ENCODE results near the gene PRRT1.
"Not testable (repeated sequence)": the region's sequence is repeated elsewhere in the genome, so short reads cannot be mapped to it uniquely, and the experiment has no call there.

Gene PRRT1

GRCh38 chr6:32151863-32152768 is at the start of gene PRRT1:
PRRT1 (minus strand) TSS chr6:32151939; CDS start chr6:32151827, 112 bp downstream.
- DNase-seq = no peak

- DNase-seq = no peak
Measured at GRCh38 chr6:32200711-32201475, 49.2 kb upstream of the PRRT1 start.

DNA sequence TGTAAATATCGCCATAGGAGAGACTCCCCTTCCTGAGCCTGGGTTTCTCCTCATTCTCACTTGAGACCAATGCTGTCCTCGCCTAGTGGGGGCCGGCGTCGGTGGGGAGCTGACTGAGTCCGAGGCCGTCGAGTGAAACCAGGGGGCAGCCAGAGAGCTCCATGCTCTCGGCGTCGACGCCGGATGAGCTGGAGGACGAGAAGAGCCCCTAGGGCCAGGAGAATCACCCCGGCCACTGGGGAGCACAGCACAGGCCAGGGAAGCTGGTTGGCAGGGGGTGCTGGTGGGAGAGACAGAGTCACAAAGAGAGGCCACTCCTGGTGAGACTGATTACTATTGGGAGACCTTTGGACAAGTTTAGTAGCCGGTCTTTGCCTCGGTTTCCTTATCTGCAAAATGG is 47.1 kb upstream of the PRRT1 start:
- no peak for DNase-seq

- no peak for DNase-seq
Measured at GRCh38 chr6:32198345-32198696, 46.6 kb upstream of the PRRT1 start.

DNA sequence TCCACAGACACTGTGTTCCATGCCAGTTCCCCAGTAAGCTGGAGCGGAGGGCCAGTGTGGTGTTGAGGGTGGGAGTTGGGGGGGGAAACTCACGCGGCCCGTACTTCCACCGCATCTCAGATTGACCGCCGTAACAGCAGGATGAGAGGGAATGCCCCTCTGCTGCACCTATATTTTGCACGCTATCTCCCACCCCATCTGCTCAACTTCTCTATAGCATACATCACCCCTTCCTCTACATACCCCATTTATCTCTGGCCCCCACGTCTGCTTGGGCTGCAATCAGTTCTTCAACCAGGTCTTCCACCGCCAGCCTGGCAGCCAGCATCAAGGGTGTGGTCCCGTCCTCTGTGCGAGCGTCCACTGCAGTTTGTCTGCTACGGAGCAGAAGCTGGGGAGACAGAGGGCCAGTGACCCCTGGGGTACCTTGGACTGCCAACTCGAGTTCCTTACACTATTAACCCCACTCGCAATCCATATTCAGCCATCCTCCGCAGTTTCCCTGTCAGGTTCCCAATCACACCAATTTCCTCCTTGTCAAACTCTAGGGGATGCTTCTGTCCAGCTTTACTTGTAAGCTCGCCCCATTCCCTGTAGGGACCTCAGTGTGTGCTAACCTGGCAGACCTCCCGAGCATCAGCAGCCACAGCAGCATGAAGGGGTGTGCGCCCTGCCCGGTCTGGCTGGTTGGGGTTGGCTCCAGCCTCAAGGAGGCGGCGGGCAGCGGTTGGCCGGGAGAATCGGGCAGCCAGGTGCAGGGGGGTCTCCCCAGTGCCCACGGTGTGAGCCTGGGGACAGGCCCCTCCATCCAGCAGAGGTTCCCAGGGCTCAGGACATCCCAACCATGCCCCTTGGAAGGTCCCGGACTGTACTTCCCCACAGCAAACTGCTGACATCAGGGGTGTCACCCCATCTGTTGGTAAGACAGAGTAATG is 45.2 kb upstream of the PRRT1 start:
- no peak for DNase-seq

GRCh38 chr6:32195902-32196681 is 44.4 kb upstream of the PRRT1 start:
- DNase-seq = peak; percentile 85

- peak; percentile 100 for DNase-seq
Measured at GRCh38 chr6:32195652-32195901, 43.8 kb upstream of the PRRT1 start.

- DNase-seq = peak; percentile 72
Measured at GRCh38 chr6:32194825-32195651, 43.3 kb upstream of the PRRT1 start.

DNA sequence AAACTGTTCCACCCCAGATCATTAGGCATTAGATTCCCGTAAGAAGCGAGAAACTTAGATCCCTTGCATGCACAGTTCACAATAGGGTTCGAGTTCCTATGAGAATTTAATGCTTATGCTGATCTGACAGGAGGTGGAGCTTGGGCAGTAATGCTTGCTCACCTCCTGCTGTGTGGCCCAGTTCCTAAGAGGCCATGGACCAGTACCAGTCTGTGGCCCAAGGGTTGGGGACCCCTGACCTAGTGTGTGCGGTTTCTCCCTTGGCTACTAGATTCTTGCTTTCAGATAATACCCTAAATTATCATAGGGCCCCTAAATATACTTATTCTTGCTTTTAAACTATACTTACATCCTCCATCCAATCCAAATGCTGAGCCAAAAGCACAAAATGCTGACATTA is 42.6 kb upstream of the PRRT1 start:
- no peak for DNase-seq

DNA sequence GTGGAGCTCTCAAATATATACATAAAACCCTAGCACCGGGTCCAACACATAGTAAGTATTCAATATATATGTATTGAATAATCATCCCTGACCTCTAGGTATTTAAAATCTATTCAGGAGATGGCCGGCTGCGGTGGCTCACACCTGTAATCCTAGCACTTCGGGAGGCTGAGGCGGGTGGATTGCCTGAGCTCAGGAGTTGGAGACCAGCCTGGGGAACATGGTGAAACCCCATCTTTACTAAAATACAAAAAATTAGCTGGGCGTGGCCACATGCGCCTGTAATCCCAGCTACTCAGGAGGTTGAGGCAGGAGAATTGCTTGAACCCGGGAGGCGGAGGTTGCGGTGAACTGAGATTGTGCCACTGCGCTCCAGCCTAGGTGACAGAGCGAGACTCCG is 41.4 kb upstream of the PRRT1 start:
- DNase-seq = not testable (repeated sequence)

DNA sequence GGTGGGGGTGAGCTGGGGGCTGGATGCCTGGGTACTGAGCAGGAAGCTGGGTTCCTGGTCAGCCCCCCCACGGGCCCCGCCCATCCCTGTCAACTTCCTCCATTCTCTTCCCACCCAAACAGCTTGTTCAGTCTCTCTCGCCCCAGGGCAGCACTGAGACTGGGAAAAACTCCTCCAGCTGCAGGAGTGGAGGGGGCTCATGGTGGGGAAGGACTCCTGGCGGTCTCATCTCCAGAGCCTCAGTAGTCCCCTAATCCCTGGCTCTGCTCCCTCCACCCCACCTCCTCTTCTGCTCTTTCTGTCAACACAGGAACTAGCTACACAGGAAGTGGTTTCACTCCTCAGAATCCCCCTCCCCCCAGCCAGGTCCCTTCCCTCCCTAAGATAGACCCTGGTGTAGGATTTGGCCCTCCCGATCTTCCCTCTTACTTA is 40.9 kb upstream of the PRRT1 start, which contains the start of gene GPSM3:
TSS of gene GPSM3 (minus strand) at position 36 of the 432 bp plus-strand sequence. CDS start 130 bp downstream, outside the sequence.
- peak; percentile 83 for DNase-seq

GRCh38 chr6:32191696-32192607 is 40.2 kb upstream of the PRRT1 start:
- DNase-seq = peak; percentile 72

DNA sequence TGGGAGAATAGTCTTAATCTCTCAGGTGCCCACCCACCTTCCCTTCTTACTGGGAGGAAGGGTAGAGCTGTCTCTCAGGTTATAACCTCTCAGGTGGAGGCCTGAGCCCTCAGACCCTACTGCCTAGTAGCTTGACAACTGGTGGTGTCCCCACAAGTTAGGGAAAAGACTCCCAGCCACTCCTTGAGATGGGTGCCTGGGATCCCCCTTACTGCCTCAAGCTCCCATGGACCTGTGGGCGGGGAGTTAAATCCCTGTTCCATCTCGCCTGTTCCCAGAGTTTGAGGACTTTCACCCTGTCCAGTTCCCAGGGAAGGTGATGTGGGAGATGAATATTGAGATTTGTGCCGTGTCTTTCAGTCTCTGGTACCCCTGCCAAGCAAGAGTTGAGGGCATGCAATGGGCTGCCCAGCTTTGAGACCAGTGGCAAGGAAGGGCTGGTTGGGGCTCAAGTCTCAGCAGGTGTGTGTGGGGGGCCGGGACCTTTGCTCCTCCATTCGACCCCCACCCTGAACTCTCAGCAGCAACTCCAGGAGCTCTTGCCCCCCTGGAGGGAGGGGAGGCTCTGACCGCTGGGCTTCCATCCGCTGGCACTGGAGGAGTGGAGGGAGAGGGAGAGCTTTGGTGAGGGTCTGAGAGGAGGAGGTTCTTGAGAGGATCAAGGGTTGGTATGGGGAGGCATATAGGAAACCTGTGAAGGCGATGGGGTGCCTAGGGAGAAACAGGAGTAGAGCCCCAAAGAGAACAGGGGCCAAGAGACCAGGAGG is 39.4 kb upstream of the PRRT1 start:
- no peak for DNase-seq

- DNase-seq = peak; percentile 92
Measured at GRCh38 chr6:32190054-32190851, 38.5 kb upstream of the PRRT1 start, which contains the start of gene PBX2. PBX2 (minus strand) TSS chr6:32190202; CDS start chr6:32189915, 287 bp downstream.

- DNase-seq = no peak
Measured at GRCh38 chr6:32189742-32190053, 38.0 kb upstream of the PRRT1 start.

- DNase-seq = no peak
Measured at GRCh38 chr6:32189069-32189741, 37.5 kb upstream of the PRRT1 start.

- DNase-seq = no peak
Measured at GRCh38 chr6:32188381-32189068, 36.8 kb upstream of the PRRT1 start.
